BJ (cell line): ENCODE measurements around the gene SERPINB4. TPM values are rescaled to one million over a fixed set of nuclear protein-coding genes. Genes with fewer than 3 reads are reported as not detected.

Experiments used
- CTCF ChIA-PET: fragments of 350-600 bp; formaldehyde crosslinking; extraction: SDS; loops from one replicate; lab custom pipeline; 2021; ENCODE audit warnings: antibody characterized with exemption, inconsistent platforms; lab: Yijun Ruan, JAX
- POLR2A ChIA-PET: fragments of 300-600 bp; sonication (Branson Sonifier 250); formaldehyde crosslinking; extraction: SDS; loops from one replicate; lab custom pipeline; 2021; ENCODE audit warnings: antibody characterized with exemption; lab: Charles Lee
- DNase-seq: peaks from one replicate; pipeline ENCODE4 v3.0.0-alpha.2; 2011; ENCODE audit warnings: low read depth
- H3K27me3 ChIP-seq: 2 replicates; pipeline ENCODE4 v1.6.0; 2011; ENCODE audit warnings: low read length; ENCODE audit not compliant: control insufficient read depth, insufficient read depth
- H3K36me3 ChIP-seq: 2 replicates; pipeline ENCODE4 v1.5.1; 2011; ENCODE audit warnings: low read length; ENCODE audit not compliant: control insufficient read depth, insufficient read depth
- H3K4me3 ChIP-seq: 2 replicates; pipeline ENCODE4 v1.5.1; 2011; ENCODE audit warnings: low read depth, mild to moderate bottlenecking, control low read depth, low read length
- polyA plus RNA-seq: library from polyadenylated mRNA; depleted of rRNA; stranded (reverse); fragments of >200 nt; gene quantifications from 2 replicates; pipeline ENCODE4 v1.2.3, GENCODE V29; 2011; rRNA removed
- TF ChIP-seq, protein P1 (sequence below): IDR thresholded peaks from 2 replicates; pipeline ENCODE4 v1.5.1; 2011; ENCODE audit warnings: low read depth, mild to moderate bottlenecking, control low read depth, inconsistent platforms, low read length, moderate library complexity; ENCODE audit not compliant: insufficient read depth

SERPINB4 gene
- polyA plus RNA-seq, 1 experiment: 0.06 TPM

DNA sequence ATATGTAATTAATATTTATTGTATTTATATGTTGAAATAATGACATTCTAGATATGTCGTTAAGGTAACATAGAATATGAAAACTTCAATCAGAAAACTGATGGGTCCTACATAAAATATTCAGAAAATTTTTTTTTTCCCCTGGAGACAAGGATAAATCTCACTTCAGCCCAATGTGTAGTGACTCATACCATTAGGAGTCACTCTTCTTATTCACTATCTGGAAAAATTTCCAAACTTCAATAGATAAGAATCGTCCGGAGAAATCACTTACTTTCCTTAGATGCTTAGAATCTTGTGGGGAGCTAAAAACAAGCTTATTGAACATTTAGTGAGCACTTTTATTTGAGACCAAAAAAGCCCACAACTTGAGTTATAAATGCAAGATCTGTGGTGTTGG, 52.3 kb downstream of the SERPINB4 start:
- ChIA-PET POLR2A (no interaction called here), CTCF (interaction anchor here (1.0 to 7.7 kb wide), 4 partner anchors 13 to 150 kb away, joined by 4 to 48 read pairs (median 5); no protein-coding TSS in a partner anchor)
- Histone ChIP-seq H3K4me3 (no peak overlapping the region), H3K27me3 (no peaks in the 10 kb centered on the region), H3K36me3 (no peaks in the 10 kb centered on the region)
- TF ChIP-seq, protein P1, sequence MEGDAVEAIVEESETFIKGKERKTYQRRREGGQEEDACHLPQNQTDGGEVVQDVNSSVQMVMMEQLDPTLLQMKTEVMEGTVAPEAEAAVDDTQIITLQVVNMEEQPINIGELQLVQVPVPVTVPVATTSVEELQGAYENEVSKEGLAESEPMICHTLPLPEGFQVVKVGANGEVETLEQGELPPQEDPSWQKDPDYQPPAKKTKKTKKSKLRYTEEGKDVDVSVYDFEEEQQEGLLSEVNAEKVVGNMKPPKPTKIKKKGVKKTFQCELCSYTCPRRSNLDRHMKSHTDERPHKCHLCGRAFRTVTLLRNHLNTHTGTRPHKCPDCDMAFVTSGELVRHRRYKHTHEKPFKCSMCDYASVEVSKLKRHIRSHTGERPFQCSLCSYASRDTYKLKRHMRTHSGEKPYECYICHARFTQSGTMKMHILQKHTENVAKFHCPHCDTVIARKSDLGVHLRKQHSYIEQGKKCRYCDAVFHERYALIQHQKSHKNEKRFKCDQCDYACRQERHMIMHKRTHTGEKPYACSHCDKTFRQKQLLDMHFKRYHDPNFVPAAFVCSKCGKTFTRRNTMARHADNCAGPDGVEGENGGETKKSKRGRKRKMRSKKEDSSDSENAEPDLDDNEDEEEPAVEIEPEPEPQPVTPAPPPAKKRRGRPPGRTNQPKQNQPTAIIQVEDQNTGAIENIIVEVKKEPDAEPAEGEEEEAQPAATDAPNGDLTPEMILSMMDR: no peak
- no peak for DNase-seq

DNA sequence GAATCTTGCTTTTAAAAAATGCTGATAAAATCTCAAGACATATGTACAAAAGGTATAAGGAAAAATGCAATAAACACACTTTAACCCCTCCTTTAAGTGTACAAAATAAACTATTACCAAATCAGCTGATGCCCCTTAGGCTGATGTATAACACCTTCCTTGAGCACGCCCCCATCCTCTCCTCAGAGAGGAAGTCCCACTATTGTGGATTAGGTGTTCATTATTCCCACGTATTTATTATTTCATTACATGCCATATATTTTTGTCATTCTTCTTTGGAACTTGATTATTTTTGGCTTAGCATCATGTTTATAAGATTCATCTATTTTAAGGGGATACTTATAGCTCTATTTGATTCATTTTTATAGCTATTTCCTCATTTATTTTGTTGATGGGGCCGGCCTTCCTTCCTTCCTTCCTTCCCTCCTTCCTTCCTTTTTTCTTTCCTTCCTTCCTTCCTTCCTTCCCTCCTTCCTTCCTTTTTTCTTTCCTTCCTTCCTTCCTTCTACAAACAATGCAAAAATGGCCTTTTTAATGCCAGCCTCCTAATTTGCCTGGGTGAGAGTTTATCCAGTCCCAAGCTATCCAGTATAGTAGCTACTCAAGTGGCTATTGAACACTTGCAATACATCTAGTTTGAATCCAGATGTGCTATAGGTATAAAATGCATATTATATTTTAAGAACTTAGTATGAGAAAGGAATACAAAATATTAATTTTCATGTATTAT, 52.9 kb downstream of the SERPINB4 start:
- POLR2A ChIA-PET: interaction anchor here (0.5 kb wide), 1 partner anchor 12 kb away, joined by 3 read pairs; no protein-coding TSS in a partner anchor
- no peak for DNase-seq
- TF ChIP-seq, protein P1: no peak
- CTCF ChIA-PET: interaction anchor here (1.0 to 7.7 kb wide), 7 partner anchors 12 to 257 kb away, joined by 3 to 48 read pairs (median 5); no protein-coding TSS in a partner anchor
- Histone ChIP-seq H3K27me3 (no peaks in the 10 kb centered on the region), H3K36me3 (no peaks in the 10 kb centered on the region), H3K4me3 (no peak overlapping the region)

DNA sequence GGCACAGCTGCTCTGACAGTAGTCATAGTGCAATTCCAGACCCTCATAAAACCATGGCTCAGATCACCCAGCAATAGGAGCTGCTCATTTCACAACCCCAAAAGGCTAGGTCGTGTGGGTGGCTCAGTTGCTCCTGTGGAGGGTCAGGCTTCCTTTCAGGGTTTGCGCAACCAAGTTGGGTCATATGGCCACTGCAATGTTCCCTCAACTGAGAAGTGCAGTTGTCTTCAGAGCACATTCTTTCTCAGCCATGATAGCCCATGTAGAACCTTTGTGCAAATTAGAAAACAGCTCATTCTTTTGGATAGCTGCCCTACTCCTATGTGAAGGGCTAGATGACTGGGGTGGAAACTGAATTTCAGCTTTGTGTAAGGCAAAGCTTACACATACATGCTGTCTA, 53.7 kb downstream of the SERPINB4 start:
- Histone ChIP-seq H3K36me3 (no peaks in the 10 kb centered on the region), H3K27me3 (no peaks in the 10 kb centered on the region), H3K4me3 (no peak overlapping the region)
- TF ChIP-seq, protein P1: no peak
- no peak for DNase-seq
- POLR2A ChIA-PET: no interaction called here
- CTCF ChIA-PET: interaction anchor here (1.1 to 7.7 kb wide), 6 partner anchors 11 to 258 kb away, joined by 3 to 48 read pairs (median 6); no protein-coding TSS in a partner anchor

DNA sequence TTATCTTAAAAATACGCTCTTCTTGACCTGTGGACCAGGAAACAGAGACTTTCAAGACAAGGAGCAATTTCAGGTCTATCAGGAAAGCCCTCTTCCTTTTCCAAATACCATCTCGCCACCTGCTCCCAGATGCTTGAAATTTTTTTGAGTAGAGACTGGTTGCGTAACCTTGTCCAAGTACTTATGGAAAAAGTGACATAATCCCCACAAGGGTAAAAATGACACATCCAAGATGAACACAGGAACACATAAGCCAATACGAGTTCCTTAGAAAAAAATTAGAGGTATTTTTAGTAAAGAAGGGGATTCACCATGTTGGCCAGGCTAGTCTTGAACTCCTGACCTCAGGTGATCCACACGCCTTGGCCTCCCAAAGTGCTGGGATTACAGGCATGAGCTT, 55.1 kb downstream of the SERPINB4 start:
- Histone ChIP-seq H3K27me3 (no peaks in the 10 kb centered on the region), H3K4me3 (no peak overlapping the region), H3K36me3 (no peaks in the 10 kb centered on the region)
- ChIA-PET POLR2A (no interaction called here), CTCF (interaction anchor here (0.9 to 14.3 kb wide), 4 partner anchors 10 to 259 kb away, joined by 3 to 328 read pairs (median 28); no protein-coding TSS in a partner anchor)
- TF ChIP-seq, protein P1: no peak
- no peak for DNase-seq

Other genes with a start within 250 kb of the SERPINB4 start
- 17.0 and 25.1 TPM in 2 replicates for gene VPS4B, start 221.8 kb downstream of the SERPINB4 start, polyA plus RNA-seq
- gene SERPINB5, start 167.3 kb downstream of the SERPINB4 start, polyA plus RNA-seq: not detected in 2 replicates
- gene SERPINB12, start 101.9 kb downstream of the SERPINB4 start, polyA plus RNA-seq: not detected in 2 replicates
- gene SERPINB13, start 56.9 kb downstream of the SERPINB4 start, polyA plus RNA-seq: not detected in 2 replicates
- gene SERPINB3, start 17.6 kb upstream of the SERPINB4 start, polyA plus RNA-seq: not detected in 2 replicates
- not detected in 2 replicates for gene SERPINB11, start 58.7 kb upstream of the SERPINB4 start, polyA plus RNA-seq
- gene SERPINB7, start 131.2 kb upstream of the SERPINB4 start, polyA plus RNA-seq: 149 and 246 TPM in 2 replicates
- 15.2 and 22.1 TPM in 2 replicates for gene SERPINB2, start 243.4 kb upstream of the SERPINB4 start, polyA plus RNA-seq